SK-N-MC (cell line): ENCODE measurements around the gene ATP13A4.

ENCODE experiments used
- EZH2 ChIP-seq: fragments of 200-600 bp; sonication (generic); IDR thresholded peaks from one replicate; pipeline ENCODE4 v1.6.1; 2017; ENCODE audit warnings: antibody characterized with exemption
- FOXP2 ChIP-seq: optimal IDR thresholded peaks from 2 replicates; pipeline ENCODE3; 2011; ENCODE audit warnings: mild to moderate bottlenecking, moderate library complexity; ENCODE audit not compliant: insufficient read depth; ENCODE audit errors: extremely low read length, control extremely low read depth
- POLR2AphosphoS5 ChIP-seq: IDR thresholded peaks from 2 replicates; pipeline ENCODE4 v1.6.1; 2012; ENCODE audit warnings: mild to moderate bottlenecking, low read depth, low read length, borderline replicate concordance

- no peak for TF ChIP-seq EZH2
- TF ChIP-seq POLR2AphosphoS5, result no peak
- no peak for TF ChIP-seq FOXP2
Observed at GRCh38 chr3:193572426-193572908, 17.8 kb upstream of the ATP13A4 start.
